ENCODE measurements around the gene GPX4. TPM values are rescaled to one million over a fixed set of nuclear protein-coding genes. Genes with fewer than 3 reads are reported as not detected.
A peak's percentile ranks its signal among the peaks of the same experiment; 100 is the strongest.

The GPX4 gene
- total and polyA plus RNA-seq, 10 of the 15 experiments (the other 5 are each of a cell fraction or from before 2014, with no cell fraction given): 33.3 to 749 (median 297) TPM

DNA sequence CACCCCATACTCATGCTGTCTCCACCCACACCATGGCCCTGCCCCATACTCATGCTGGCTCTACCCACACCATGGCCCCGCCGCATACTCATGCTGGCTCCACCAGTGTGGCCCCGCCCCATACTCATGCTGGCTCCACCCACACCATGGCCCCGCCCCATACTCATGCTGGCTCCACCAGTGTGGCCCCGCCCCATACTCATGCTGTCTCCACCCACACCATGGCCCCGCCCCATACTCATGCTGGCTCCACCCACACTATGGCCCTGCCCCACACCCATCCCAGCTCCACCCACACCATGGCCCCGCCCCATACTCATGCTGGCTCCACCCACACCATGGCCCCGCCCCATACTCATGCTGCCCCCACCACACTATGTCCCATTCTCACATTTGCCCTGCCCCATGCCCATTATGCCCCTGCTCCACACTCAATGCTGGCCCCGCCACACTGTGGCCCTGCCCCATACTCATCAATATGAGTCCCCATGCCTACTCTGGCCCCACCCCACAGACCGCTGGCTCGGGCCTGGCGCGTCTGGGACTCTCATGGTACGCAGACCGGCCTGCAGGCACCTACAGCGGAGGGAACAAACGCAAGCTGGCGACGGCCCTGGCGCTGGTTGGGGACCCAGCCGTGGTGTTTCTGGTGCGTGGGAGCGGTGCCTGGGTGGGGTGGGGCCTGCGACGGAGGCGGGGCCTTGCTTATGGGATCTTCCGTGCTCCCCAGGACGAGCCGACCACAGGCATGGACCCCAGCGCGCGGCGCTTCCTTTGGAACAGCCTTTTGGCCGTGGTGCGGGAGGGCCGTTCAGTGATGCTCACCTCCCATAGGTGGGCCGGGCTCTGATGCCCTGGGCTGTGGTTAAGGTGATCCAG is 40.5 kb upstream of the GPX4 start:
- BruUV-seq (replicated peaks): no TSS peak
- ChIA-PET SMC1A (ENCODE audit: uncharacterized antibody, unreplicated experiment) (no interaction called here), RAD21 (ENCODE audit: unreplicated experiment) (no interaction called here), POLR2A (interaction anchor here (0.7 to 2.8 kb wide), 2 partner anchors 34 to 144 kb away, joined by 4 to 12 read pairs; no protein-coding TSS in a partner anchor), CTCF (no interaction called here)
- ATAC-seq (no peak), FAIRE-seq (peak; percentile 71), DNase-seq (ENCODE audit: low read depth, low spot score) (no peak)
- in situ Hi-C loops (cut with MboI): no loop called here
- TF ChIP-seq BCL3 (IDR thresholded peaks at IDR 0.05; ENCODE audit: borderline replicate concordance, insufficient read depth, low read depth, low read length, poor library complexity, severe bottlenecking) (no peak), PKNOX1 (IDR thresholded peaks at IDR 0.05) (0 out of 2 replicates have a peak, but pooled peaks have one; percentile 14), SP1 (IDR thresholded peaks at IDR 0.05; ENCODE audit: low read depth, low read length) (peak; percentile 59), POLR2A (IDR thresholded peaks at IDR 0.05; ENCODE audit: low read depth, low read length) (0 out of 2 replicates have a peak, but pooled peaks have one; percentile 10), BHLHE40 (IDR thresholded peaks at IDR 0.05; ENCODE audit: borderline replicate concordance in 1 of 2, low read depth in 2 of 2, low read length in 1 of 2) (no peak), CTCF (IDR thresholded peaks at IDR 0.05 in 2 of 3, conservative IDR thresholded peaks at IDR 0.05 in 1 of 3; ENCODE audit: control insufficient read depth in 2 of 3, extremely low read depth in 1 of 3, insufficient read depth in 1 of 3, low read depth in 3 of 3, low read length in 3 of 3) (no peak)
- peaks cover 10% of the 10 kb centered on the region for H3K79me2 ChIP-seq (ENCODE audit: control insufficient read depth, insufficient read depth, low read length)
- intact Hi-C loops (cut with micrococcal nuclease; ENCODE audit: unreplicated experiment): loop anchor here (2.0 kb wide), 1 partner anchor 22 kb away; the partner anchor contains the start of gene ABCA7
- H3K9ac ChIP-seq (ENCODE audit: control insufficient read depth, insufficient read depth, low read length): no peak overlapping the region
- H3K27ac ChIP-seq (ENCODE audit: control insufficient read depth, insufficient read depth): no peak overlapping the region
- peaks cover 14% of the 10 kb centered on the region for H3K4me1 ChIP-seq (ENCODE audit: control insufficient read depth, insufficient read depth, low read length)
- H3K4me3 ChIP-seq: no peak overlapping the region
- H2AFZ ChIP-seq (ENCODE audit: control insufficient read depth, low read depth, low read length): no peak overlapping the region
- H3K36me3 ChIP-seq (ENCODE audit: control insufficient read depth in 2 of 2, insufficient read depth in 2 of 2, low read length in 1 of 2): no peaks in the 10 kb centered on the region
- no peak overlapping the region for H3K4me2 ChIP-seq (ENCODE audit: control insufficient read depth, insufficient read depth)
- H4K20me1 ChIP-seq (ENCODE audit: control insufficient read depth, insufficient read depth): no peaks in the 10 kb centered on the region
- H3K27me3 ChIP-seq (replicated peaks in 1 of 2; ENCODE audit: control insufficient read depth in 2 of 2, insufficient read depth in 2 of 2, low read length in 1 of 2): no peaks in the 10 kb centered on the region
- WGBS (ENCODE audit: insufficient coverage, insufficient replicate concordance, low lambda C conversion rate, missing lambda C conversion rate): 88% methylated on average over 36 of the region's 37 CpGs
- H3K9me3 ChIP-seq (replicated peaks; ENCODE audit: control insufficient read depth, insufficient read depth, low read length): no peaks in the 10 kb centered on the region
